ENCODE results near the gene NGF. TPM values are rescaled to one million over a fixed set of nuclear protein-coding genes. Genes with fewer than 3 reads are reported as not detected.

The NGF gene
- total RNA-seq, 1 donor from 2014 or later, result 12.9 TPM

- H3K4me3 ChIP-seq (ENCODE audit: insufficient read depth, low read depth, low read length), result no peak overlapping the region
- peak overlapping the region; percentile 16 for H3K27ac Mint-ChIP-seq (ENCODE audit: unreplicated experiment)
- no peaks in the 10 kb centered on the region for H3K9me3 ChIP-seq (ENCODE audit: insufficient read depth, low read depth, low read length)
- H4K20me1 ChIP-seq (ENCODE audit: insufficient read depth, low read length), result no peaks in the 10 kb centered on the region
- no peak overlapping the region for H3K4me2 ChIP-seq (ENCODE audit: low read length)
- H3K79me2 ChIP-seq (ENCODE audit: insufficient read depth, low read length), result no peaks in the 10 kb centered on the region
- H3K4me1 Mint-ChIP-seq (ENCODE audit: low read depth, unreplicated experiment), result peaks cover 19% of the 10 kb centered on the region
- H3K9me3 Mint-ChIP-seq (ENCODE audit: unreplicated experiment), result peaks cover 24% of the 10 kb centered on the region
- TF ChIP-seq CTCF (IDR thresholded peaks at IDR 0.05; ENCODE audit: insufficient read depth, low read depth, low read length) (no peak), EZH2 (IDR thresholded peaks at IDR 0.05; ENCODE audit: insufficient read depth, low read length) (no peak)
- H3K4me1 ChIP-seq (ENCODE audit: insufficient read depth, low read length), result peaks cover 4% of the 10 kb centered on the region
- FAIRE-seq (no peak), DNase-seq (ENCODE audit: low read depth) (no peak)
- no peak overlapping the region for H3K27ac ChIP-seq (ENCODE audit: low read depth, low read length)
- H3K9ac ChIP-seq (ENCODE audit: low read length), result no peak overlapping the region
- peaks cover 5% of the 10 kb centered on the region for H3K27me3 Mint-ChIP-seq (ENCODE audit: low read depth, unreplicated experiment)
- H3K36me3 Mint-ChIP-seq (ENCODE audit: low read depth, unreplicated experiment), result no peaks in the 10 kb centered on the region
- no peak overlapping the region for H2AFZ ChIP-seq (ENCODE audit: low read depth, low read length)
- no peaks in the 10 kb centered on the region for H3K36me3 ChIP-seq (ENCODE audit: insufficient read depth, low read length)
- H3K4me3 Mint-ChIP-seq (ENCODE audit: unreplicated experiment), result peak overlapping the region; percentile 36
- H3K27me3 ChIP-seq (ENCODE audit: insufficient read depth, low read length), result no peaks in the 10 kb centered on the region
Observed at GRCh38 chr1:115365738-115366137, 27.7 kb upstream of the NGF start.

DNA sequence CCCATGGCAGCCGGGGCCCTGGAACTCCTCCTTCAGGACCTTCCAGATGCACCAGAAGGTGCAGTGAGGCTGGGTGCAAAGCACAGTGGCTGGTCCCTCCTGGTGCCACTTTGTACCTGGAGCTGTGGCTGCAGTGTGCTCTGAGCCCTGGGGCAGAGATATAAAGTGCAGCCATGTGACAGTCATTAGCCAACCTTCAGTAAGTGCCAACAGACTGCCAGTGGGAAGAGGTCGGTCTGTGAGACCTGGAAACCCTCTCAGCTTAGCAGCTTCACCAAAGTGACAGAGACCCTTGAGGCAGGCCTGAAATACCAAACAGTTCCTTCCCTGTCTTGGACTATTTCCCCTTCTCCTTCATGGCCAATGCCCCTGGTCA lies 26.7 kb upstream of the NGF start:
- Mint-ChIP-seq H3K36me3 (ENCODE audit: low read depth, unreplicated experiment) (no peaks in the 10 kb centered on the region), H3K27me3 (ENCODE audit: low read depth, unreplicated experiment) (peaks cover 5% of the 10 kb centered on the region), H3K4me1 (ENCODE audit: low read depth, unreplicated experiment) (peaks cover 19% of the 10 kb centered on the region), H3K9me3 (ENCODE audit: unreplicated experiment) (peaks cover 24% of the 10 kb centered on the region), H3K4me3 (ENCODE audit: unreplicated experiment) (no peak overlapping the region), H3K27ac (ENCODE audit: unreplicated experiment) (peak overlapping the region; percentile 72)
- H3K9ac ChIP-seq (ENCODE audit: low read length), result no peak overlapping the region
- no peaks in the 10 kb centered on the region for H3K36me3 ChIP-seq (ENCODE audit: insufficient read depth, low read length)
- H3K27ac ChIP-seq (ENCODE audit: low read depth, low read length), result no peak overlapping the region
- no peaks in the 10 kb centered on the region for H3K9me3 ChIP-seq (ENCODE audit: insufficient read depth, low read depth, low read length)
- FAIRE-seq, result no peak
- H3K4me1 ChIP-seq (ENCODE audit: insufficient read depth, low read length), result peaks cover 4% of the 10 kb centered on the region
- no peaks in the 10 kb centered on the region for H3K79me2 ChIP-seq (ENCODE audit: insufficient read depth, low read length)
- no peaks in the 10 kb centered on the region for H4K20me1 ChIP-seq (ENCODE audit: insufficient read depth, low read length)
- peak overlapping the region; percentile 9 for H3K4me2 ChIP-seq (ENCODE audit: low read length)
- no peak overlapping the region for H3K4me3 ChIP-seq (ENCODE audit: insufficient read depth, low read depth, low read length)
- no peaks in the 10 kb centered on the region for H3K27me3 ChIP-seq (ENCODE audit: insufficient read depth, low read length)
- no peak for DNase-seq (ENCODE audit: low read depth)
- TF ChIP-seq EZH2 (IDR thresholded peaks at IDR 0.05; ENCODE audit: insufficient read depth, low read length) (no peak), CTCF (IDR thresholded peaks at IDR 0.05; ENCODE audit: insufficient read depth, low read depth, low read length) (no peak)
- H2AFZ ChIP-seq (ENCODE audit: low read depth, low read length), result no peak overlapping the region

GRCh38 chr1:115364046-115364779 lies 26.2 kb upstream of the NGF start:
- Mint-ChIP-seq H3K27me3 (ENCODE audit: low read depth, unreplicated experiment) (peaks cover 5% of the 10 kb centered on the region), H3K36me3 (ENCODE audit: low read depth, unreplicated experiment) (no peaks in the 10 kb centered on the region), H3K27ac (ENCODE audit: unreplicated experiment) (peak overlapping the region; percentile 72), H3K9me3 (ENCODE audit: unreplicated experiment) (peaks cover 24% of the 10 kb centered on the region), H3K4me1 (ENCODE audit: low read depth, unreplicated experiment) (peaks cover 19% of the 10 kb centered on the region), H3K4me3 (ENCODE audit: unreplicated experiment) (no peak overlapping the region)
- Histone ChIP-seq H3K4me3 (ENCODE audit: insufficient read depth, low read depth, low read length) (no peak overlapping the region), H3K27me3 (ENCODE audit: insufficient read depth, low read length) (no peaks in the 10 kb centered on the region), H4K20me1 (ENCODE audit: insufficient read depth, low read length) (no peaks in the 10 kb centered on the region), H3K27ac (ENCODE audit: low read depth, low read length) (no peak overlapping the region), H3K4me1 (ENCODE audit: insufficient read depth, low read length) (peaks cover 4% of the 10 kb centered on the region), H2AFZ (ENCODE audit: low read depth, low read length) (no peak overlapping the region), H3K9me3 (ENCODE audit: insufficient read depth, low read depth, low read length) (no peaks in the 10 kb centered on the region), H3K9ac (ENCODE audit: low read length) (no peak overlapping the region), H3K36me3 (ENCODE audit: insufficient read depth, low read length) (no peaks in the 10 kb centered on the region), H3K79me2 (ENCODE audit: insufficient read depth, low read length) (no peaks in the 10 kb centered on the region), H3K4me2 (ENCODE audit: low read length) (peak overlapping the region; percentile 24)
- no peak for FAIRE-seq
- TF ChIP-seq EZH2 (IDR thresholded peaks at IDR 0.05; ENCODE audit: insufficient read depth, low read length) (no peak), CTCF (IDR thresholded peaks at IDR 0.05; ENCODE audit: insufficient read depth, low read depth, low read length) (no peak)
- peak; percentile 87 for DNase-seq (ENCODE audit: low read depth)
